ENCODE data around the gene CCL13. TPM values are rescaled to one million over a fixed set of nuclear protein-coding genes. Genes with fewer than 3 reads are reported as not detected.
A peak's percentile ranks its signal among the peaks of the same experiment; 100 is the strongest.

Gene CCL13
- not detected for total RNA-seq (2013)
- polyA plus RNA-seq (not detected), polyA minus RNA-seq (not detected in 2 replicates), total RNA-seq (0 to 0.30 (median 0) reads per million in 11 experiments)

DNA sequence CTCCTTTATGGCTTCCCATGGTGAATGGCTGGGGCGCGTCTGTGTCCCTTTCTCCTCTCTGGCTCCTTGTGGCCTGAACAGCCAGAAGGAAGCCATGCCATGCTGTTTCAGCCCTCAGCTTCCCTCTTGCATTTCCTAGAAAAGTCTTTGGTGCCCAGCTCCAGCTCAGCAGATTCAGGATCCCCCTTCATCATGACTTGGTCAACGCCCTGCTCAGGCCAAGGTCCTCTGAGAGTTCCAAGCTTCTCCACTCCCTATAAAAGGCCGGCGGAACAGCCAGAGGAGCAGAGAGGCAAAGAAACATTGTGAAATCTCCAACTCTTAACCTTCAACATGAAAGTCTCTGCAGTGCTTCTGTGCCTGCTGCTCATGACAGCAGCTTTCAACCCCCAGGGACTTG is at the start of gene CCL13:
TSS of gene CCL13 (plus strand) at position 287 of the 400 bp plus-strand sequence. CDS start at position 334, 47 bp downstream.
- H3K9ac ChIP-seq (ENCODE audit: insufficient read depth, low read length, poor library complexity, severe bottlenecking) = no peak within 1 kb of the TSS
- no peak within 1 kb of the TSS for H3K4me3 Mint-ChIP-seq
- peaks cover 1 to 2% (median 2%) of the 10 kb centered on the region in 3 donors for H3K27me3 Mint-ChIP-seq (ENCODE audit: low read depth in 3 of 3)

DNA sequence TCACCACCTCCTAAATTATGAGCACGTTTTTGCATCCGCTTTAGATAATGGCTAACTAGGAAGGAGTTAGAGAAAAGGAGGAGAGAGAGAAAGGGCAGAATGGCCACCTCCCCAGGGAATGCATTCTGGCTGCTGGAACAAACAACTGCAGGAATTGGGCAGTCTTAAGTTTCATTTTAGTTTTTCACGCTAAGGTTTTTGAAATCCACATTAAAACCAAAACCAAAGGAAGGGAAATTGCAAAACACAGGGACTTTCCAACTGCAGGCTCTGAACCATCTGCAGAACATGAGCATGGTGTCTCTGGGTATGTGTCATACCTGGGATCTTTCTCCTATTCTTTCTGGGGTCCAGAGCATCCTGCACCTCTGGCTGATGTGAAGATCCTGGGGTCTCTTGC is 49.2 kb upstream of the CCL13 start:
- Histone ChIP-seq H4K20me1 (ENCODE audit: insufficient read depth, low read length) (no peaks in the 10 kb centered on the region), H3K27ac (ENCODE audit: low read depth in 1 of 2, low read length in 2 of 2) (peak overlapping the region in 1 of 2 donors; percentile 77), H3K9ac (ENCODE audit: insufficient read depth, low read length, poor library complexity, severe bottlenecking) (peak overlapping the region; percentile 11), H3K4me1 (ENCODE audit: control insufficient read depth in 1 of 2, insufficient read depth in 2 of 2, low read length in 2 of 2) (peaks cover 46 to 51% of the 10 kb centered on the region in 2 donors), H3K36me3 (replicated peaks in 1 of 2; ENCODE audit: control insufficient read depth in 1 of 2, insufficient read depth in 2 of 2, low read length in 2 of 2) (no peaks in the 10 kb centered on the region), H3K27me3 (ENCODE audit: control insufficient read depth in 2 of 2, insufficient read depth in 2 of 2, low read length in 2 of 2) (no peaks in the 10 kb centered on the region), H2AFZ (ENCODE audit: insufficient read depth, low read depth, low read length, poor library complexity, severe bottlenecking) (no peak overlapping the region), H3K79me2 (ENCODE audit: insufficient read depth, low read length) (no peaks in the 10 kb centered on the region), H3K4me2 (replicated peaks; ENCODE audit: extremely low read depth, low read length, poor library complexity, severe bottlenecking) (peak overlapping the region; percentile 42), H3K9me3 (replicated peaks in 1 of 2; ENCODE audit: control insufficient read depth in 1 of 2, insufficient read depth in 1 of 2, low read length in 2 of 2) (no peaks in the 10 kb centered on the region), H3K4me3 (replicated peaks in 1 of 3; ENCODE audit: low read depth in 2 of 3, low read length in 3 of 3) (peak overlapping the region in 1 of 3 experiments; percentile 34)
- TF ChIP-seq, protein P1, sequence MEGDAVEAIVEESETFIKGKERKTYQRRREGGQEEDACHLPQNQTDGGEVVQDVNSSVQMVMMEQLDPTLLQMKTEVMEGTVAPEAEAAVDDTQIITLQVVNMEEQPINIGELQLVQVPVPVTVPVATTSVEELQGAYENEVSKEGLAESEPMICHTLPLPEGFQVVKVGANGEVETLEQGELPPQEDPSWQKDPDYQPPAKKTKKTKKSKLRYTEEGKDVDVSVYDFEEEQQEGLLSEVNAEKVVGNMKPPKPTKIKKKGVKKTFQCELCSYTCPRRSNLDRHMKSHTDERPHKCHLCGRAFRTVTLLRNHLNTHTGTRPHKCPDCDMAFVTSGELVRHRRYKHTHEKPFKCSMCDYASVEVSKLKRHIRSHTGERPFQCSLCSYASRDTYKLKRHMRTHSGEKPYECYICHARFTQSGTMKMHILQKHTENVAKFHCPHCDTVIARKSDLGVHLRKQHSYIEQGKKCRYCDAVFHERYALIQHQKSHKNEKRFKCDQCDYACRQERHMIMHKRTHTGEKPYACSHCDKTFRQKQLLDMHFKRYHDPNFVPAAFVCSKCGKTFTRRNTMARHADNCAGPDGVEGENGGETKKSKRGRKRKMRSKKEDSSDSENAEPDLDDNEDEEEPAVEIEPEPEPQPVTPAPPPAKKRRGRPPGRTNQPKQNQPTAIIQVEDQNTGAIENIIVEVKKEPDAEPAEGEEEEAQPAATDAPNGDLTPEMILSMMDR (IDR thresholded peaks at IDR 0.05) = no peak
- peak overlapping the region; percentile 6 to 68 for H3K4me3 Mint-ChIP-seq
- peaks cover 54% of the 10 kb centered on the region for H3K4me1 Mint-ChIP-seq
- WGBS (ENCODE audit: insufficient coverage) = no CpG with 5 or more reads among the region's 3 CpGs
- H3K36me3 Mint-ChIP-seq = no peaks in the 10 kb centered on the region
- no peaks in the 10 kb centered on the region for H3K27me3 Mint-ChIP-seq (ENCODE audit: low read depth in 3 of 3)
- intact Hi-C loops (cut with micrococcal nuclease) = loop anchor here in 1 of 2 donors (2.0 to 10.0 kb wide), 3 partner anchors 54 to 65 kb away; partner anchors contain the start of gene CCL1
- H3K27ac Mint-ChIP-seq = peak overlapping the region; percentile 80 to 94 (median 90)
- no peaks in the 10 kb centered on the region for H3K9me3 Mint-ChIP-seq
- DNase-seq = peak; percentile 66 to 94 (median 76)

More for the DNA sequence above, at the start of gene CCL13:
- H2AFZ ChIP-seq (ENCODE audit: insufficient read depth, low read depth, low read length, poor library complexity, severe bottlenecking) = no peak within 1 kb of the TSS
- no peak within 1 kb of the TSS for H3K4me3 ChIP-seq (replicated peaks in 1 of 3; ENCODE audit: low read depth in 2 of 3, low read length in 3 of 3)
- H3K9me3 Mint-ChIP-seq = peaks cover 0 to 5% (median 3%) of the 10 kb centered on the region in 7 donors
- no peaks in the 10 kb centered on the region for H3K9me3 ChIP-seq (replicated peaks in 1 of 2; ENCODE audit: control insufficient read depth in 1 of 2, insufficient read depth in 1 of 2, low read length in 2 of 2)
- no peak within 1 kb of the TSS for H3K27ac Mint-ChIP-seq
- WGBS (ENCODE audit: insufficient coverage) = 95% methylated on average over 5 of the region's 5 CpGs
- TF ChIP-seq, protein P1 (IDR thresholded peaks at IDR 0.05) = no peak
- H3K27me3 ChIP-seq (ENCODE audit: control insufficient read depth in 2 of 2, insufficient read depth in 2 of 2, low read length in 2 of 2) = no peaks in the 10 kb centered on the region
- H3K4me1 Mint-ChIP-seq = peaks cover 16% of the 10 kb centered on the region
- peaks cover 5 to 12% of the 10 kb centered on the region in 2 donors for H3K4me1 ChIP-seq (ENCODE audit: control insufficient read depth in 1 of 2, insufficient read depth in 2 of 2, low read length in 2 of 2)
- intact Hi-C loops (cut with micrococcal nuclease) = loop anchor here in 1 of 2 donors (5.0 kb wide), 1 partner anchor 34 kb away; no protein-coding TSS in a partner anchor
- no peak for DNase-seq
- H3K36me3 ChIP-seq (replicated peaks in 1 of 2; ENCODE audit: control insufficient read depth in 1 of 2, insufficient read depth in 2 of 2, low read length in 2 of 2) = no peaks in the 10 kb centered on the region
- no peaks in the 10 kb centered on the region for H4K20me1 ChIP-seq (ENCODE audit: insufficient read depth, low read length)
- no peak within 1 kb of the TSS for H3K4me2 ChIP-seq (replicated peaks; ENCODE audit: extremely low read depth, low read length, poor library complexity, severe bottlenecking)
- H3K27ac ChIP-seq (ENCODE audit: low read depth in 1 of 2, low read length in 2 of 2) = no peak within 1 kb of the TSS
- peaks cover 0 to 2% of the 10 kb centered on the region in 2 donors for H3K36me3 Mint-ChIP-seq
- H3K79me2 ChIP-seq (ENCODE audit: insufficient read depth, low read length) = no peaks in the 10 kb centered on the region

All from CD14-positive monocyte (primary cell).